NCI-H2171 treated with DMSO at 0.1 percent for 48 hours (cell line): ENCODE data around the gene CCDC63.
"Not testable (repeated sequence)": the region's sequence is repeated elsewhere in the genome, so short reads cannot be mapped to it uniquely, and the experiment has no call there.

Source experiments
- DNase-seq: peaks from one replicate; lab custom pipeline; 2025; lab: John Stamatoyannopoulos, UW

CCDC63 gene

DNA sequence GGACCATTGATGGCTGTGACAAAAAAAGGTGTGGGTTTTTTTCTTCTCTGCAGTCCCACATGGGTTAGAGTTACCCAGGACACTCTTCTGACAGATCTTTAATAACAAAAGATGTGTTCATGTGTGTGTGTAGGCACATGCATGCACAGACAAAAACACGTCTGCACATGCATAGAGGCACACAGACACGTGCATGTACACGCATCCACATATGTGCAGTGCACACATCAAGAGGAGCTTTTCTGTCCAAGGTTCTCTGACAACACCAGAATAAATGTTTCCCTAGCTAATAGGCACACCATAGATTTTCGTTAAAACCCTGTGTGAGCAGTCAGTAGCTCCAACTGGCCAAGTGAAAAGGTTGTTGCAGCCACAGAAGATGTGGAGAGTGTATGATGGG, 76.4 kb downstream of the CCDC63 start:
- DNase-seq, result no peak

GRCh38 chr12:110923692-110924334, 77.0 kb downstream of the CCDC63 start:
- DNase-seq, result no peak

DNA sequence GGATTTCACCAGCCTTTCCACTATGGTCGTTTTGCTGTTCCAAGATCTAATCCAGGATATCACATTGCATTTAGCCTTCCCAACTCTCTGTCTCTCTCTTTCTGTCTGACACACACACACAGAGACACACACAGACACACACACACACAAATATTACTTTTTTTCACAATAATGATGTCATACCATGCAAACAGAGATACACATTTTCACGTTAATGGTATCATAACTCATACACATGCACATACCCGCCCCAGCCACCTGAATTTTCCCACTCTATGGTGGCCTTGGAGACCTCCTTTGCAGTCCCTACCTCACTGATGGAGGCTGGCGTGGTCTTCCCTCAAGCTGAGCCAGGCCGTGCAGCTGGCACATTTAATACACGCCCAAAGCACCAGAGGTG, 80.8 kb downstream of the CCDC63 start:
- DNase-seq, result no peak

DNA sequence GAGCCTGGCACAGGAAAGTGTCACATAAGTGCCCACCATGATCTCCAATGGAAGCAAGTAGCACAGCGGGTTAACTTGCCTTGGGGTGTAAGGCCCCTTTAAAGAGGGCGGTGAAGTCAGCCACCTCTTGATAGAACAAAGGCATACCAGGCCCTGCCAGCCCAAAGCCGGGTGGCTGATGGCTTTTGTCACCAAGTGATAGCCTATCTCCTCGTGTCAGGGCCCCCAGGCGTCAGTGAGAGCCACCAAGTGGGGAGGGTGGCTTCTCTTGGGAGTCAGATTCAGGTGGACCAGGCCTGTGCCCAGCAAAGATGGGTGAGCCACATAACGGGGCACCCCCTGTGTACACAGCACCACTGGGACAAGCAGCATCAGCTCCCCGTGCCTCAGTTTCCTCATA, 81.9 kb downstream of the CCDC63 start:
- no peak for DNase-seq

DNA sequence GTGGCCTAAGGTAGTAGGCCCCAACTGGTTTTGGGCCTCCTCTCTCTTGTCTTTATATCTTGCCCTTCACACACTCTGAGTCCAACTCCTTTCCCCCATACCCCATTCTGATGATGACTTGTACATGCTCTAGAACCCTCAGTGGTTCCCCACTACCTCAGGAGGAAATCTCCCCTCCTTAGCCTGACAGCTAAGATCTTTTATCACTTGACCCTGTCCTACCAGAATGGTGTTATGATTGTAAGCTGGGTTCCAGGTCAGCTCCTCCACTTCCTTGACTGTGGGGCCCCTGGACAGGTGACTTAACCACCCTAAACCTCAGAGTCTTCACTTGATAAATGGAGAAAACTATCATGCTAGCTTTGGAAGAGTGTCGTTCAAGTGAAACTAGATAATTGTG, 83.0 kb downstream of the CCDC63 start:
- no peak for DNase-seq

DNA sequence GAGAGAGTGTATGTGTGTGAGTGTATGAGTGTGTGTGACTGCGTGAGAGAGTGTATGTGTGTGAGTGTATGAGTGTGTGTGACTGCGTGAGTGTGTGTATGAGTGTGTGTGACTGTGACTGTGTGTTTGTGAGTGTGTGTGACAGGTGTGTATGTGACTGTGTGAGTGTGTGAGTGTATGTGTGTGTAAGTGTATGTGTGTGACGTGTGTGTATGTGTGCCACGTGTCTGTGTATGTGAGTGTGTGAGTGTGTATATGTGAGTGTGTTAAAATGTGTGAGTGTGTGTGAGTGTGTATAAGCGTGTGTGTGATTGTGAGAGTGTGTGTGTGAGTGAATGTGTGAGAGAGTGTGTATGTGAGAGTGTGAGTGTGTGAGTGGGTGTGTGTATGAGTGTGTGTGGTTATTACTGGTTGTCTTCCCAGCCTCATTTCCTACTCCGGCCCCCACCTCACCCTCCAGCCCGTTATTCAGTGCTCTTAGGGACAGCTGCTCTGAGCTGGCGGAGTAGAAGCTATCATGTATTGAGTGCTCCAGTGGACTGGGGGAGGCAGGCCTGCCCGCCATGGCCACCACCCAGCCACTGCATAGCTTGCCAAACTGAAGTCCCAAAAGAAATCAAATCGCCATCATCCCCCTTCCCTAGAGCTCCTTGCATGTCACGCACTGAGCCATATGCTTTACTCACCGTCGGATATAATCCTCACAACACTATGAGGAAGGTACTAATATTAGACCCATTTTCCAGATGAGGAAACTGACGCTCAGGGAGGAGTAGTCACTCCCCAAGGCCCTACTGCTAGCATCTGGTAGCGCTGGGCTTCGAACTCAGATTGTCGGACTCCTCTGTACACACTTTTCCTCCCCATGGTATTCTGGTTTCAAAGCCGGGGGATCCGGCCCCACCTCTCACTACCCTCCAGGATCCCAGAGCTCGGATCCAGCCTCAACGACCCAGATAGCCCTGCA, 83.8 kb downstream of the CCDC63 start:
- no peak for DNase-seq

DNA sequence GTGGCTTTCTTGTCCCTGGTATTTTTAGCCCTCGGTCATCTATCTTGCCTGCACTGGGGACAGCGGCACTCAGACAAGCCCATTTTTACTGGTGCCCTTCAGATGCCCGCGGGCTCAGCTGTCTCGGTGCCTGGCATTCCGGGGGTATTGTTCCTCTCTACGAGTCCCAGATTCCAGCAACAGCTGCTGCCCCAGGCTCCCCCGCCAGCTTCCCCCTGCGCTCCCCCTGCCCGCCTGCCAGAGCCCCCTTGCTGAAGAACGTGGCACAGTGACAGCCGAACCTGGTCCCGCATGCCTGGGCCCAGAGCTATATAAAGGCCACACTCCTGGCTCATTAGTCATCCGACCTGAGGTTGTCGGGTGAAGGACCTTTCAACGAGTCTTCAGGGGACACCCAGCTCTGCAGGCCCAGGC, 84.5 kb downstream of the CCDC63 start:
- no peak for DNase-seq

- DNase-seq, result no peak
These were observed 85.3 kb downstream of the CCDC63 start for GRCh38 chr12:110932046-110932445.

DNA sequence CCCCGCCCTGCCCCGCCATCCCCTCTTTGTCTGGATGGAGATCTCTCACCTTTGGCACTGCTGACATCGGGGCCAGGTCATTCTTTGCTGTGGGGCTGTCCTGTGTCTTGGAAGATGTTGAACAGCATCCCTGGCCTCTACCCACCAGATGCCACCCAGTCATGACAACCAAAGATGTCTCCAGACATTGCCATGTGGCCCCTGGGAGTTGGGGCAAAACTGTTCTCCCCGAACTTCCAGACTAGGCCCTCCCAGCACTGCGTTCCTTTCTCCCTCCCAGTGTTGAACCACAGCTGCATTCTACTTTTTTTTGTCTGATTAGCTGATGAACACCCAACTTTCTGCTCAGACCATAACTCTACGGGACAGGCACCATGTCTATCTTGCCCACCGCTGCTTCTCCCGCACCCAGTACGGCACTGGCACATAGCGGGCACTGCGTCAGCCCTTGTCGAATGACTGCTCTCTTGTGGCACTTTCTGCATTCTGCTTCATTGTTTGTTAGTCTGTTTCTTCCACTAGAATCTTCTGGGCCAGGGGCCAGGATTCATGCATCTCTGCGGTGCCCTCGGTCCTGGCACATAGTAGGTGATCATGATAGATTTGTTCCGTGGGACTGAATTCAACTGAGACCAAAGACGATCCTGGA, 86.7 kb downstream of the CCDC63 start:
- no peak for DNase-seq

GRCh38 chr12:110934093-110934852, 87.5 kb downstream of the CCDC63 start:
- no peak for DNase-seq

DNA sequence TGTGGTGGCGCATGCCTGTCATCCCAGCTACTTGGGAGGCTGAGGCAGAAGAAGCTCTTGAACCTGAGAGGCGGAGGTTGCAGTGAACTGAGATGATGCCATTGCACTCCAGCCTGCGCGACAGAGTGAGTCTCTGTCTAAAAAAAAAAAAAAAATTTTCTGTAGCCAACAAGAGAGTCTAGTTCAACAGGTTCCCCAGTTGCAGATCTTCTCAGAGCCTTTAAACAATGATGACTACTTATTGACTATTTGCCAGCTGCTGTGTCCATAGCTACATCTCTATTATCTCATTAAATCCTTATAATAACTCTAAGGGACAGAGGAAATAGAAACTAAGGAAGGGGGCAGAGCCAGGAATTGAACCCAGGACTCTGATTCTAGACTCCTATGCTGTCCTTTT, 88.8 kb downstream of the CCDC63 start:
- no peak for DNase-seq

GRCh38 chr12:110936367-110937103, 89.7 kb downstream of the CCDC63 start:
- DNase-seq, result no peak

GRCh38 chr12:110937104-110937641, 90.4 kb downstream of the CCDC63 start:
- DNase-seq, result peak; percentile 91

DNA sequence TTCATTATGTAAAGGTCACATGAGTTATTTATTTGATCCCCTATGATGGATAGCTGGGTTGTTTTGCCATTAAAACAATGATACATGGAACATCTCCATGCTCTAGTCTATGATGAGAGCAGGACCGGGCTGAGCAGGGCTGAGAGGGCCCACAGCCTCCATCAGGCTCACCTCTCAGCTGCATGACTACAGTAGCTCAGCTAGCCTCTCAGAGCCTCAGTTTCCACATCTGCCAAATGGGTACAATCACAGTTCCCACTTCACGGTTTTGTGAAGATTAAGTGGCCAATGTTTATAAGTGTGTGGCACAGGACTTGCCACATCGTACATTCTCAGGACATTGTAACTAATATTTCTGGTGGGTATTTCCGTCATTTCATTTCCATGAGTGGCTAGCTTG, 93.5 kb downstream of the CCDC63 start:
- DNase-seq, result no peak

DNA sequence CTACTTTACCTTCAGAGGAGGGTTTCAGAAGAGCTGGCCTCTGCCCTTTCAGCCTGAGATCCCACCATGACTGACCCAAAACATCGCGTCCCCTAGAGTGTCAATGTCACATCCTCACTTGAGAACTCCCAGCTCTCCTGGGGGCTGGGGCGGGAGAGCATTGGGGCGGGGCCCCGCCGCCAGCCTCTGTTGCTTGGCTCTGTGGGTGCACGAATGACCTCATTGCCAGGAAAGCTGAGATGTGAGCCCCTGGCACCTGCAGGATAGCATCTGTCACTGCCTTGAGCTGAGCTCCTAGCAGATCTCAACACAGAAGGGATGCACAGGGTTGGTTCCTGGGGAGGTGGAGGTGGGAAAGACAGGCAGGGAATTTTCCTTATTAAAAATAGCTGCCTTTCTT, 94.1 kb downstream of the CCDC63 start:
- DNase-seq, result peak; percentile 94

DNA sequence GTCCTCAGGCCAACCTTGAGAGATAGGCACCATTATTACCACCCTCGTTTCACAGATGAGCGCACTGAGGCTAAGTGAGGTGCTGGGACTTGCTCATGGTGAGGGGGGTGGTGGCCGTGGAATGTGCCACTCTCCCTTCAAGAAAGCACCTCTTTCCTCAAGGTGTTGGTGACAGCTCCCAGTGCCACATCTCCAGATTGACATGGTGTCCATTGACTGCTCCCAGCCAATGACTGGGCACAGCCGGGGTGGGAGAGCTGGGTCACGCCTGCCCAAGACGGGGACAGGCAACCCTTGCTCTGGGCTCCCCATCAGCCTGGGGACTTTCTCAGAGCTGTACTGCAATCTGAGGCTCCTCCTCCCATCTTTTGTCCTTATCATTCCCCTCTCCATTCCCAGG, 94.6 kb downstream of the CCDC63 start:
- no peak for DNase-seq

- DNase-seq, result no peak
These were observed 96.6 kb downstream of the CCDC63 start for GRCh38 chr12:110943373-110943772.

- no peak for DNase-seq
These were observed 101.3 kb downstream of the CCDC63 start for GRCh38 chr12:110948041-110948440.

DNA sequence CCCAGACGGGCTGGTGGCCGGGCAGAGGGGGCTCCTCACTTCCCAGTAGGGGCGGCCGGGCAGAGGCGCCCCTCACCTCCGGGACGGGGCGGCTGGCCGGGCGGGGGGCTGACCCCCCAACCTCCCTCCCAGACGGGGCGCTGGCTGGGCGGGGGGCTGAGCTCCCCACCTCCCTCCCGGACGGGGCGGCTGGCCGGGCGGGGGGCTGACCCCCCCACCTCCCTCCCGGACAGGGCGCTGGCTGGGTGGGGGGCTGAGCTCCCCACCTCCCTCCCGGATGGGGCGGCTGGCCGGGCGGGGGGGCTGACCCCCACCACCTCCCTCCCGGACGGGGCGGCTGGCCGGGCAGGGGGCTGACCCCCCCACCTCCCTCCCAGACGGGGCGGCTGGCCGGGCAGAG, 103.7 kb downstream of the CCDC63 start:
- not testable (repeated sequence) for DNase-seq

DNA sequence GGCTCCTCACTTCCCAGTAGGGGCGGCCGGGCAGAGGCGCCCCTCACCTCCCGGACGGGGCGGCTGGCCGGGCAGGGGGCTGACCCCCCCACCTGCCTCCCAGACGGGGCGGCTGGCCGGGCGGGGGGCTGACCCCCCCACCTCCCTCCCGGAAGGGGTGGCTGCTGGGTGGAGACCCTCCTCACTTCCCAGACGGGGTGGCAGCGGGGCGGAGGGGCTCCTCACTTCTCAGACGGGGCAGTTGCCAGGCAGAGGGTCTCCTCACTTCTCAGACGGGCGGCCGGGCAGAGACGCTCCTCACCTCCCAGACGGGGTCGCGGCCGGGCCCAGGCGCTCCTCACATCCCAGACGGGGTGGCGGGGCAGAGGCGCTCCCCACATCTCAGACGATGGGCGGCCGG, 104.1 kb downstream of the CCDC63 start:
- not testable (repeated sequence) for DNase-seq
